ENCODE results near the gene SNCB. TPM values are rescaled to one million over a fixed set of nuclear protein-coding genes. Genes with fewer than 3 reads are reported as not detected.

The SNCB gene
- total RNA-seq, 2 donors from 2014 or later: 0.22 to 1.8 TPM

- TF ChIP-seq CTCF (conservative IDR thresholded peaks at IDR 0.05): no peak
- H3K27me3 ChIP-seq (ENCODE audit: control insufficient read depth, insufficient read depth, low read length, poor library complexity, severe bottlenecking): no peaks in the 10 kb centered on the region
- no peak overlapping the region for H3K9ac ChIP-seq (ENCODE audit: extremely low read depth, low read length, poor library complexity, severe bottlenecking)
- no peak overlapping the region for H3K27ac Mint-ChIP-seq
- H3K36me3 Mint-ChIP-seq (ENCODE audit: low read depth): no peaks in the 10 kb centered on the region
- no peak for DNase-seq
- H3K4me3 ChIP-seq (ENCODE audit: low read length): no peak overlapping the region
- no peaks in the 10 kb centered on the region for H3K9me3 ChIP-seq (ENCODE audit: control insufficient read depth, low read length)
- H3K27ac ChIP-seq (ENCODE audit: low read depth, low read length): no peak overlapping the region
- H3K4me1 ChIP-seq (ENCODE audit: control insufficient read depth, insufficient read depth, low read length): no peaks in the 10 kb centered on the region
- H3K36me3 ChIP-seq (ENCODE audit: control insufficient read depth, insufficient read depth, low read length): no peaks in the 10 kb centered on the region
- H3K4me3 Mint-ChIP-seq: no peak overlapping the region
- WGBS, 2 experiments (ENCODE audit: insufficient coverage in 1 of 2, insufficient read length in 1 of 2): 89 to 93% methylated on average over 3 to 4 of the region's 4 CpGs
- peaks cover 18% of the 10 kb centered on the region for H3K27me3 Mint-ChIP-seq (ENCODE audit: insufficient read depth)
- no peaks in the 10 kb centered on the region for H3K9me3 Mint-ChIP-seq
- H3K4me1 Mint-ChIP-seq: peaks cover 22% of the 10 kb centered on the region
Measured at GRCh38 chr5:176640616-176641015, 10.3 kb upstream of the SNCB start.

- peaks cover 22% of the 10 kb centered on the region for H3K4me1 Mint-ChIP-seq
- no peaks in the 10 kb centered on the region for H3K36me3 Mint-ChIP-seq (ENCODE audit: low read depth)
- H3K27me3 Mint-ChIP-seq (ENCODE audit: insufficient read depth): peaks cover 23% of the 10 kb centered on the region
- Histone ChIP-seq H3K27ac (ENCODE audit: low read depth, low read length) (no peak overlapping the region), H3K27me3 (ENCODE audit: control insufficient read depth, insufficient read depth, low read length, poor library complexity, severe bottlenecking) (no peaks in the 10 kb centered on the region), H3K4me3 (ENCODE audit: low read length) (no peak overlapping the region), H3K4me1 (ENCODE audit: control insufficient read depth, insufficient read depth, low read length) (no peaks in the 10 kb centered on the region), H3K9ac (ENCODE audit: extremely low read depth, low read length, poor library complexity, severe bottlenecking) (no peak overlapping the region), H3K9me3 (ENCODE audit: control insufficient read depth, low read length) (no peaks in the 10 kb centered on the region), H3K36me3 (ENCODE audit: control insufficient read depth, insufficient read depth, low read length) (no peaks in the 10 kb centered on the region)
- WGBS, 2 experiments (ENCODE audit: insufficient coverage in 1 of 2, insufficient read length in 1 of 2): 88 to 90% methylated on average over 2 to 4 of the region's 4 CpGs
- no peak for DNase-seq
- TF ChIP-seq CTCF (conservative IDR thresholded peaks at IDR 0.05): no peak
- H3K4me3 Mint-ChIP-seq: no peak overlapping the region
- H3K27ac Mint-ChIP-seq: no peak overlapping the region
- H3K9me3 Mint-ChIP-seq: no peaks in the 10 kb centered on the region
Measured at GRCh38 chr5:176639981-176640380, 9.6 kb upstream of the SNCB start.

- Histone ChIP-seq H3K4me1 (ENCODE audit: control insufficient read depth, insufficient read depth, low read length) (no peaks in the 10 kb centered on the region), H3K27me3 (ENCODE audit: control insufficient read depth, insufficient read depth, low read length, poor library complexity, severe bottlenecking) (no peaks in the 10 kb centered on the region), H3K36me3 (ENCODE audit: control insufficient read depth, insufficient read depth, low read length) (no peaks in the 10 kb centered on the region), H3K4me3 (ENCODE audit: low read length) (no peak overlapping the region), H3K27ac (ENCODE audit: low read depth, low read length) (no peak overlapping the region), H3K9me3 (ENCODE audit: control insufficient read depth, low read length) (no peaks in the 10 kb centered on the region), H3K9ac (ENCODE audit: extremely low read depth, low read length, poor library complexity, severe bottlenecking) (no peak overlapping the region)
- 57 to 86% methylated on average over 1 to 4 of the region's 4 CpGs for WGBS, 2 experiments (ENCODE audit: insufficient coverage in 1 of 2, insufficient read length in 1 of 2)
- Mint-ChIP-seq H3K9me3 (no peaks in the 10 kb centered on the region), H3K4me3 (no peak overlapping the region), H3K36me3 (ENCODE audit: low read depth) (no peaks in the 10 kb centered on the region), H3K27ac (no peak overlapping the region), H3K4me1 (peaks cover 16% of the 10 kb centered on the region), H3K27me3 (ENCODE audit: insufficient read depth) (peaks cover 26% of the 10 kb centered on the region)
- TF ChIP-seq CTCF (conservative IDR thresholded peaks at IDR 0.05): no peak
- peak; percentile 52 for DNase-seq
Measured at GRCh38 chr5:176639208-176639607, 8.9 kb upstream of the SNCB start.
